ENCODE results near the gene ELANE. TPM values are rescaled to one million over a fixed set of nuclear protein-coding genes. Genes with fewer than 3 reads are reported as not detected.

Gene ELANE
- total RNA-seq, 3 donors from 2014 or later = 0.43 to 1.2 (median 0.77) TPM

DNA sequence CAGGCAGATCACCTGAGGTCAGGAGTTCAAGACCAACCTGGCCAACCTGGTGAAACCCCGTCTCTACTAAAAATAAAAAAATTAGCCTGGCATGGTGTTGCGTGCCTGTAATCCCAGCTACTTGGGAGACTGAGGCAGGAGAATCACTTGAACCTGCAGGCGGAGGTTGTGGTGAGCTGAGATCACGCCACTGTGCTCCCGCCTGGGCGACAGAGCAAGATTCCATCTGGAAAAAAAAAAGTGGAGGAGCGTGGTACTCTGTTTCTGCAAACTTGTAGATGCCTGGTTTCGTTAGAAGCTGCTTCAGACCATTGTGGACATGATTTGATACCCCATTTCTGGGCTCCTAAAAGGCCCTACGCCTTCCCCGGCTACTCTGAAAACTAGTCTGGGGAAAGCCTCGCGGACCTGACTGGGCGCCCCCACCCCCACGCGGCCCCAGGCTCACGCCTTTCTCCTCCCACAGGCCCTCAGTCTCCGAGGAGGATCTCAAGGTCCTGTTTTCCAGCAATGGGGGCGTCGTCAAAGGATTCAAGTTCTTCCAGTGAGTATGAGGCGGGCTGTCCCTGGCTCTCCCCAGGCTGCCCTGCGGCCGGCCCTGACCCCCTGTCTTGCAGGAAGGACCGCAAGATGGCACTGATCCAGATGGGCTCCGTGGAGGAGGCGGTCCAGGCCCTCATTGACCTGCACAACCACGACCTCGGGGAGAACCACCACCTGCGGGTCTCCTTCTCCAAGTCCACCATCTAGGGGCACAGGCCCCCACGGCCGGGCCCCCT is 41.8 kb upstream of the ELANE start:
- intact Hi-C loops (cut with DNase I, micrococcal nuclease) = no loop called here
- Histone ChIP-seq H3K4me3 (no peak overlapping the region), H3K9me3 (no peaks in the 10 kb centered on the region), H3K4me1 (ENCODE audit: low read depth) (no peaks in the 10 kb centered on the region), H3K36me3 (ENCODE audit: low read depth) (peaks cover 51% of the 10 kb centered on the region)
- ATAC-seq = no peak
- no peak for DNase-seq
- TF ChIP-seq, protein P1, sequence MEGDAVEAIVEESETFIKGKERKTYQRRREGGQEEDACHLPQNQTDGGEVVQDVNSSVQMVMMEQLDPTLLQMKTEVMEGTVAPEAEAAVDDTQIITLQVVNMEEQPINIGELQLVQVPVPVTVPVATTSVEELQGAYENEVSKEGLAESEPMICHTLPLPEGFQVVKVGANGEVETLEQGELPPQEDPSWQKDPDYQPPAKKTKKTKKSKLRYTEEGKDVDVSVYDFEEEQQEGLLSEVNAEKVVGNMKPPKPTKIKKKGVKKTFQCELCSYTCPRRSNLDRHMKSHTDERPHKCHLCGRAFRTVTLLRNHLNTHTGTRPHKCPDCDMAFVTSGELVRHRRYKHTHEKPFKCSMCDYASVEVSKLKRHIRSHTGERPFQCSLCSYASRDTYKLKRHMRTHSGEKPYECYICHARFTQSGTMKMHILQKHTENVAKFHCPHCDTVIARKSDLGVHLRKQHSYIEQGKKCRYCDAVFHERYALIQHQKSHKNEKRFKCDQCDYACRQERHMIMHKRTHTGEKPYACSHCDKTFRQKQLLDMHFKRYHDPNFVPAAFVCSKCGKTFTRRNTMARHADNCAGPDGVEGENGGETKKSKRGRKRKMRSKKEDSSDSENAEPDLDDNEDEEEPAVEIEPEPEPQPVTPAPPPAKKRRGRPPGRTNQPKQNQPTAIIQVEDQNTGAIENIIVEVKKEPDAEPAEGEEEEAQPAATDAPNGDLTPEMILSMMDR (IDR thresholded peaks at IDR 0.05) = no peak

GRCh38 chr19:810883-811489 is 41.1 kb upstream of the ELANE start:
- Histone ChIP-seq H3K9me3 (no peaks in the 10 kb centered on the region), H3K36me3 (ENCODE audit: low read depth) (peaks cover 45% of the 10 kb centered on the region), H3K4me1 (ENCODE audit: low read depth) (no peaks in the 10 kb centered on the region), H3K4me3 (no peak overlapping the region)
- ATAC-seq = no peak
- intact Hi-C loops (cut with DNase I, micrococcal nuclease) = no loop called here
- TF ChIP-seq, protein P1 (IDR thresholded peaks at IDR 0.05) = no peak
- DNase-seq = no peak

GRCh38 chr19:811506-812048 is 40.5 kb upstream of the ELANE start:
- intact Hi-C loops (cut with DNase I, micrococcal nuclease) = no loop called here
- Histone ChIP-seq H3K9me3 (no peaks in the 10 kb centered on the region), H3K36me3 (ENCODE audit: low read depth) (peaks cover 39% of the 10 kb centered on the region), H3K4me1 (ENCODE audit: low read depth) (no peaks in the 10 kb centered on the region), H3K4me3 (no peak overlapping the region)
- DNase-seq (no peak), ATAC-seq (no peak)
- TF ChIP-seq, protein P1 (IDR thresholded peaks at IDR 0.05) = no peak

DNA sequence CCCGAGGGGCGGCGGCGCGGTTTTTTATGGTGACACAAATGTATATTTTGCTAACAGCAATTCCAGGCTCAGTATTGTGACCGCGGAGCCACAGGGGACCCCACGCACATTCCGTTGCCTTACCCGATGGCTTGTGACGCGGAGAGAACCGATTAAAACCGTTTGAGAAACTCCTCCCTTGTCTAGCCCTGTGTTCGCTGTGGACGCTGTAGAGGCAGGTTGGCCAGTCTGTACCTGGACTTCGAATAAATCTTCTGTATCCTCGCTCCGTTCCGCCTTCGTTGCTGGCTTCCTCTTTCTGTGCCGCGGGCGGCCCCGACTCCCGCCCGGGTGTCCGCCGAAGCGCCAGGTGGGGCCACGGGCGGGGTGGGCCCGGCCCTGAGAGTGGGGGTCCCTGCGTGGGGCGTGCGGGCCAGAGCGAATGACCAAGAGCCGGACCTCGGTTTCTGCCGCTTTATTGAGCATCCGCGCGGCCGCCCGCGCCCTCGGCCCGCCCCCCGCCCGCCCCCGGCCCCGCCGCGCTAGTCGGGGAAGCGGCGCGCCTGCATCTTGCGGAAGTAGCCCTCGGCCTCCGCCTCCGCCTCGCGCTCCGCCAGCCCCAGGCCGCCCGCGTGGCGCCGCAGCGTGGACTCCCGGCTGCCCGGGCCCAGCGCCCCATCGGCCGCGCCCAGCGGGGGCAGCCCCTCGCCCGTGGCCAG is 39.9 kb upstream of the ELANE start:
- no peaks in the 10 kb centered on the region for H3K4me1 ChIP-seq (ENCODE audit: low read depth)
- H3K4me3 ChIP-seq = no peak overlapping the region
- H3K9me3 ChIP-seq = no peaks in the 10 kb centered on the region
- ATAC-seq (no peak), DNase-seq (no peak)
- intact Hi-C loops (cut with DNase I, micrococcal nuclease) = no loop called here
- TF ChIP-seq, protein P1 (IDR thresholded peaks at IDR 0.05) = no peak
- peaks cover 33% of the 10 kb centered on the region for H3K36me3 ChIP-seq (ENCODE audit: low read depth)

DNA sequence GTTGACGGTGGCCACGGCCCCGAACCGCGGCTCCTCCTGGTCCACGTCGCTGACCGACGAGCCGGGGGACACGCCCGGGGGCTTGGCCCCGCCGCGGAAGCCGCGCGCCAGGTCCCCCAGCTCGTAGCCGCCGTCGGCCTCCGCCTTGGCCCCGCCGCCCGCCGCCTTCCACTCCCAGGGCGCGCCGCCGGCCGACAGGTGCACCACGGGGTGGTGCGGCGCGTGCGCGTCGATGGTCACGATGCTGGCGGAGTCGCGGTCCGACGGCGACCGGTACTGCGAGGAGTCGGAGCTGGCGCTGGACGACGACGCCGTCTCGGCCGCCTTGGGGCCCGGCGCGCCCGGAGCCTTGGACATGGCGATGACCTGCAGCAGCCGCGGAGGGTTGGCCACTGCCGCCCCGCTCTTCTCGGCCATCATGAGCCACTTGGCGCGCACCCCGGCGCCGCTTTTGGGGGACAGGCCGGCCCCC is 39.3 kb upstream of the ELANE start:
- ATAC-seq (no peak), DNase-seq (no peak)
- TF ChIP-seq, protein P1 (IDR thresholded peaks at IDR 0.05) = no peak
- Histone ChIP-seq H3K36me3 (ENCODE audit: low read depth) (peaks cover 27% of the 10 kb centered on the region), H3K4me3 (no peak overlapping the region), H3K9me3 (no peaks in the 10 kb centered on the region), H3K4me1 (ENCODE audit: low read depth) (no peaks in the 10 kb centered on the region)
- intact Hi-C loops (cut with DNase I, micrococcal nuclease) = no loop called here

Measured in mucosa of descending colon (tissue), 3 donors.